K562 (cell line): ENCODE measurements around the gene PRAMEF12. TPM values are rescaled to one million over a fixed set of nuclear protein-coding genes. Genes with fewer than 3 reads are reported as not detected.

Experiments used
- ATAC-seq: fragments of 200-7000 bp; cut with Tn5 transposase; 3 replicates; pipeline ENCODE4 v1.9.1; 2020; ENCODE audit warnings: moderate library complexity
- BruUV-seq: library from RNA; stranded (reverse); fragments of 400-500 nt; replicated peaks from 2 replicates; lab custom pipeline; 2021; lab: Mats Ljungman, UMichigan
- CTCF ChIA-PET: fragments of 300-600 bp; formaldehyde crosslinking; extraction: SDS; loops from one replicate; lab custom pipeline; 2021; ENCODE audit warnings: low intra/inter-chr PET ratio; lab: Yijun Ruan, JAX
- POLR2A ChIA-PET: fragments of 300-600, 350-650 bp; sonication (Branson Sonifier 250); formaldehyde crosslinking; extraction: SDS; loops from one replicate; lab custom pipeline; 2021; ENCODE audit warnings: antibody characterized with exemption, inconsistent platforms; lab: Yijun Ruan, JAX
- DNase-seq, 4 experiments: peaks; one replicate each; pipeline versions ENCODE4 v3.0.0 to v3.0.0-alpha.2; 2011 to 2018; ENCODE audit warnings: low spot score in 3 of 4, mixed read lengths in 3 of 4; ENCODE audit errors: extremely low read depth in 1 of 4
- FAIRE-seq: peaks from 2 replicates; lab custom pipeline; 2011; peaks lifted over from hg19 to GRCh38; lab: Jason Lieb, UNC
- H2AFZ ChIP-seq: 2 replicates; pipeline ENCODE4 v1.6.0; 2011; ENCODE audit warnings: low read depth, low read length, control low read depth, inconsistent platforms
- H3K27ac ChIP-seq: fragments of 200-600 bp; 3 replicates; pipeline ENCODE4 v1.8.0; 2011; ENCODE audit warnings: low read depth, mild to moderate bottlenecking, control low read depth, inconsistent platforms, low read length, moderate library complexity, mixed read lengths; ENCODE audit errors: extremely low read depth
- H3K27me3 ChIP-seq, 2 experiments: fragments of 300-600 bp in 1 of 2; 2 replicates in 1 of 2; 3 replicates in 1 of 2; pipeline versions ENCODE4 v1.6.0 to v1.8.0; 2011; ENCODE audit warnings: inconsistent platforms in 2 of 2, low read length in 2 of 2, mild to moderate bottlenecking in 1 of 2, mixed read lengths in 1 of 2, moderate library complexity in 1 of 2; ENCODE audit not compliant: control insufficient read depth in 2 of 2, insufficient read depth in 2 of 2
- H3K36me3 ChIP-seq: fragments of 300-600 bp; 3 replicates; pipeline ENCODE4 v1.8.0; 2011; ENCODE audit warnings: mild to moderate bottlenecking, low read length, inconsistent platforms; ENCODE audit not compliant: control insufficient read depth, insufficient read depth
- H3K4me1 ChIP-seq, 2 experiments: fragments of 200-600 bp in 1 of 2; replicated peaks in 1 of 2; 2 replicates in 1 of 2; 3 replicates in 1 of 2; pipeline versions ENCODE4 v1.5.1 to v1.8.0; 2011; ENCODE audit warnings: inconsistent platforms in 2 of 2, low read length in 2 of 2, mild to moderate bottlenecking in 1 of 2, mixed read lengths in 1 of 2, moderate library complexity in 1 of 2; ENCODE audit not compliant: control insufficient read depth in 2 of 2, insufficient read depth in 2 of 2
- H3K4me2 ChIP-seq: 2 replicates; pipeline ENCODE4 v1.6.1; 2011; ENCODE audit warnings: low read length, control low read depth, inconsistent platforms, mixed read lengths; ENCODE audit not compliant: insufficient read depth
- H3K4me3 ChIP-seq: fragments of 200-600 bp; sonication (generic), shearing (Covaris generic); 2 replicates; pipeline ENCODE4 v1.5.1; 2016; ENCODE audit warnings: control low read depth, inconsistent platforms
- H3K79me2 ChIP-seq: fragments of 200-600 bp; 3 replicates; pipeline ENCODE4 v1.8.0; 2011; ENCODE audit warnings: low read length, inconsistent platforms; ENCODE audit not compliant: control insufficient read depth, insufficient read depth
- H3K9ac ChIP-seq, 2 experiments: 2 replicates each; pipeline versions ENCODE4 v1.6.0 to v1.6.1; 2011; ENCODE audit warnings: low read depth in 2 of 2, low read length in 2 of 2, control low read depth in 1 of 2, inconsistent platforms in 1 of 2, mild to moderate bottlenecking in 1 of 2, mixed read lengths in 1 of 2; ENCODE audit not compliant: insufficient read depth in 1 of 2
- H3K9me1 ChIP-seq: one replicate; pipeline ENCODE4 v1.6.0; 2011; ENCODE audit warnings: inconsistent platforms, mild to moderate bottlenecking, low read length, moderate library complexity; ENCODE audit not compliant: control insufficient read depth, insufficient read depth
- H3K9me3 ChIP-seq: replicated peaks from 2 replicates; pipeline ENCODE4 v1.5.1; 2011; ENCODE audit warnings: low read depth, low read length, inconsistent platforms; ENCODE audit not compliant: control insufficient read depth, insufficient read depth
- H4K20me1 ChIP-seq: replicated peaks from 2 replicates; pipeline ENCODE4 v1.6.1; 2011; ENCODE audit warnings: low read length, inconsistent platforms, mixed read lengths; ENCODE audit not compliant: control insufficient read depth, insufficient read depth
- MCM5 ChIP-seq: fragments of 450-650 bp; IDR thresholded peaks from 2 replicates; pipeline ENCODE4 v1.6.1; 2016; ENCODE audit warnings: low read depth
- MGA ChIP-seq: fragments of 450-650 bp; IDR thresholded peaks from 2 replicates; pipeline ENCODE4 v1.6.1; 2016; ENCODE audit warnings: mild to moderate bottlenecking, moderate library complexity
- NEUROD1 ChIP-seq: fragments of 150-350 bp; IDR thresholded peaks from 2 replicates; pipeline ENCODE4 v1.6.1; 2014; ENCODE audit warnings: borderline replicate concordance, low read length, low read depth; ENCODE audit not compliant: partially characterized antibody
- NR4A1 ChIP-seq, 2 experiments: fragments of 250-450 bp in 1 of 2; fragments of 450-650 bp in 1 of 2; sonication (Bioruptor Pico) in 1 of 2; IDR thresholded peaks; 2 replicates each; pipeline versions ENCODE4 v1.4.0 to v1.6.1; 2016 to 2020; ENCODE audit warnings: mild to moderate bottlenecking in 2 of 2, missing compliant biosample characterization in 1 of 2, missing genetic modification characterization in 1 of 2, moderate library complexity in 1 of 2
- PBX2 ChIP-seq, 2 experiments: IDR thresholded peaks in 1 of 2; conservative IDR thresholded peaks in 1 of 2; 2 replicates each; pipeline ENCODE4 v1.6.1; 2016; ENCODE audit warnings: low read depth in 2 of 2, mild to moderate bottlenecking in 1 of 2, missing compliant biosample characterization in 1 of 2, missing genetic modification characterization in 1 of 2, moderate library complexity in 1 of 2
- RBFOX2 ChIP-seq: fragments of 200-400 bp; formaldehyde crosslinking; IDR thresholded peaks from 2 replicates; pipeline ENCODE4 v1.6.1; 2017; ENCODE audit warnings: low read depth, mild to moderate bottlenecking, low read length, moderate library complexity
- ZNF583 ChIP-seq: fragments of 250-450 bp; sonication (Bioruptor Pico); IDR thresholded peaks from 2 replicates; pipeline ENCODE4 v1.4.0; 2020
- WGBS: fragments of 100-300 bp; shearing (Covaris generic); methylation state at CpG from one replicate; pipeline ENCODE4 v1.1.6; 2016; ENCODE audit warnings: low coverage, mixed read lengths; ENCODE audit not compliant: insufficient coverage; ENCODE audit errors: missing lambda C conversion rate; 5-methylcytosine and 5-hydroxymethylcytosine counted together
- in situ Hi-C: fragments of 300-500 bp; cut with MboI; formaldehyde crosslinking; loops from 4 replicates; pipeline ENCODE4 v1.15.0; 2018; ENCODE audit warnings: inconsistent platforms, mixed read lengths
- intact Hi-C: fragments of 100-400 bp; cut with micrococcal nuclease; formaldehyde crosslinking; loops from 2 replicates; pipeline ENCODE4 v1.14.2; 2022
- polyA plus RNA-seq, 8 experiments: library from polyadenylated mRNA; depleted of rRNA in 4 of 8; stranded (reverse) in 5 of 8; unstranded in 3 of 8; fragments of >200 nt; fragmentation: Nextera tagmentation in 2 of 8; fragmentation: Illumina TruSeq in 1 of 8; extraction: Ambion mirVana in 2 of 8; extraction: Trizol in 1 of 8; gene quantifications; 2 replicates each; pipeline versions ENCODE4 v1.2.1 to v1.2.3, GENCODE V29; 2011 to 2014; ENCODE audit warnings: inconsistent platforms in 1 of 8, missing spikeins in 1 of 8
- total RNA-seq, 7 experiments: library from RNA; depleted of rRNA in 6 of 7; stranded (reverse); fragments of >200 nt in 6 of 7; fragmentation: Illumina TruSeq in 2 of 7; extraction: Trizol in 2 of 7; gene quantifications; 2 replicates each; pipeline versions ENCODE4 v1.2.1 to v1.2.3, GENCODE V29; 2011 to 2021; ENCODE audit warnings: low replicate concordance in 1 of 7

The PRAMEF12 gene
- total and polyA plus RNA-seq, 9 of the 15 experiments (the other 6 are each of a cell fraction or from before 2014, with no cell fraction given) = not detected

GRCh38 chr1:12762766-12763165, 10.8 kb upstream of the PRAMEF12 start:
- Histone ChIP-seq H4K20me1 (no peaks in the 10 kb centered on the region), H3K9ac (no peak overlapping the region), H3K27ac (no peak overlapping the region), H3K27me3 (peaks cover 8 to 42% of the 10 kb centered on the region in 2 experiments; a peak in 3 of 5 replicates), H3K9me3 (no peaks in the 10 kb centered on the region), H3K79me2 (no peaks in the 10 kb centered on the region), H2AFZ (no peak overlapping the region), H3K4me1 (no peaks in the 10 kb centered on the region; a peak in 1 of 5 replicates), H3K4me2 (no peak overlapping the region), H3K4me3 (no peak overlapping the region), H3K36me3 (no peaks in the 10 kb centered on the region), H3K9me1 (no peaks in the 10 kb centered on the region)
- intact Hi-C loops = no loop called here
- DNase-seq (no peak), FAIRE-seq (no peak), ATAC-seq (no peak)
- POLR2A ChIA-PET = interaction anchor here (1.0 kb wide), 1 partner anchor 14 kb away, joined by 6 read pairs; no protein-coding TSS in a partner anchor
- CTCF ChIA-PET = no interaction called here
- WGBS = 2% methylated on average over 7 of the region's 7 CpGs
- in situ Hi-C loops = no loop called here
- no TSS peak for BruUV-seq
- TF ChIP-seq NR4A1 (CRISPR knock-in tag; IDR thresholded peaks at IDR 0.05) (no peak), NR4A1 (tag; IDR thresholded peaks at IDR 0.05) (no peak), NEUROD1 (no peak), ZNF583 (CRISPR knock-in tag) (no peak), MGA (no peak), RBFOX2 (no peak), PBX2 (CRISPR knock-in tag; IDR thresholded peaks at IDR 0.05; ENCODE audit: low read depth) (no peak), PBX2 (tag; conservative IDR thresholded peaks at IDR 0.05; ENCODE audit: low read depth) (no peak), MCM5 (no peak)
